GM21390 (cell line): ENCODE measurements around the gene PPARD.
"Not testable (repeated sequence)": the region's sequence is repeated elsewhere in the genome, so short reads cannot be mapped to it uniquely, and the experiment has no call there.

ENCODE experiments used
- ATAC-seq: cut with Tn5 transposase; IDR thresholded peaks from one replicate; pipeline ENCODE4 v1.9.1; 2021; ENCODE audit not compliant: unreplicated experiment

The PPARD gene

GRCh38 chr6:35403544-35404442 is 61.4 kb downstream of the PPARD start:
- ATAC-seq, result no peak

GRCh38 chr6:35406711-35407485 is 64.5 kb downstream of the PPARD start:
- ATAC-seq, result no peak

GRCh38 chr6:35409245-35409644 is 66.9 kb downstream of the PPARD start:
- no peak for ATAC-seq

GRCh38 chr6:35410131-35410530 is 67.8 kb downstream of the PPARD start:
- no peak for ATAC-seq

GRCh38 chr6:35411066-35411465 is 68.7 kb downstream of the PPARD start:
- ATAC-seq, result no peak

- no peak for ATAC-seq
These were observed 69.7 kb downstream of the PPARD start for GRCh38 chr6:35412102-35412501.

- ATAC-seq, result no peak
These were observed 71.6 kb downstream of the PPARD start for GRCh38 chr6:35413911-35414310.

- ATAC-seq, result no peak
These were observed 72.9 kb downstream of the PPARD start for GRCh38 chr6:35415065-35415891.

GRCh38 chr6:35417979-35418661 is 75.8 kb downstream of the PPARD start:
- no peak for ATAC-seq

- ATAC-seq, result no peak
These were observed 77.1 kb downstream of the PPARD start for GRCh38 chr6:35419417-35419816.

- ATAC-seq, result no peak
These were observed 77.6 kb downstream of the PPARD start for GRCh38 chr6:35419961-35420360.

GRCh38 chr6:35425284-35425683 is 82.9 kb downstream of the PPARD start:
- no peak for ATAC-seq

- ATAC-seq, result no peak
These were observed 83.7 kb downstream of the PPARD start for GRCh38 chr6:35426074-35426473.

- no peak for ATAC-seq
These were observed 85.1 kb downstream of the PPARD start for GRCh38 chr6:35427435-35427834.

GRCh38 chr6:35427851-35428321 is 85.5 kb downstream of the PPARD start:
- no peak for ATAC-seq

- no peak for ATAC-seq
These were observed 86.2 kb downstream of the PPARD start for GRCh38 chr6:35428421-35429149.

GRCh38 chr6:35429463-35429862 is 87.1 kb downstream of the PPARD start:
- ATAC-seq, result no peak

GRCh38 chr6:35432291-35432690 is 89.9 kb downstream of the PPARD start:
- no peak for ATAC-seq

GRCh38 chr6:35432702-35433101 is 90.3 kb downstream of the PPARD start:
- ATAC-seq, result not testable (repeated sequence)
